GM19463 (cell line): Measurements from ENCODE around the gene SLC26A2.
"Not testable (repeated sequence)": the region's sequence is repeated elsewhere in the genome, so short reads cannot be mapped to it uniquely, and the experiment has no call there.

Source experiments
- ATAC-seq: cut with Tn5 transposase; IDR thresholded peaks from one replicate; pipeline ENCODE4 v1.9.1; 2021; ENCODE audit warnings: mild to moderate bottlenecking, moderate library complexity; ENCODE audit not compliant: unreplicated experiment

SLC26A2 gene

DNA sequence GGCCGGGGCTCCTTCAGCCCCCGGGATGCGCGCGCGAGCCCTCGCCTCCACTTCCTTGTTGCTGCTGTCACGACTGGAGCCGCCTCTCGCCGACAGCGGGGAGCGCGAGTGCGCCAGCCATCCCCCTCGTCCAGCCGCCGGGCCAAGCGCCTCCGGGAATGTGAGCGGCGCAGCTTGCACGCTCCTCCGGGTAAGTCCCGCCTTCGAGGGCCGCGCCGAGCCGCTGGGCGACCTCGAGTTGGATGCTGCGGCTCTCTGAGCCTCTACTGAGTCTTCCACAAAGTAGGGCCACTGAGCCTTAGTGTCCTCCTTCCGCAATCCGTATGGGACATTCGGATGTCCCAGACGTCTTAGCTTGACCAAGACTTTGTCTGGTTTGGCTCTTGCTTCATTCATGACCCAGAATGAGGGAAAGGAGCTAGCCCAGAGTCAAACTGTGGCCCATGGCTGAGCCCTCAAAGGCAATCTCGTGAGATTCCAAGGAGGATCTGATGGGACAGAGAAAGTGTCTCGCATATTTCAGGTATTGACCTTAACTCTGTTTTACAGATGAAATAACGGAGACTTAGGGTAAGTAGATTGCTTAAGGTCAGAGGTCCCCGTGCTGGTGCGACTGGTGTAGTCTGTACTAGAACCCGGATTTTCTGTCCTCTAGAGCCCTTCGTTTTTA, 40.6 kb downstream of the SLC26A2 start:
- no peak for ATAC-seq

DNA sequence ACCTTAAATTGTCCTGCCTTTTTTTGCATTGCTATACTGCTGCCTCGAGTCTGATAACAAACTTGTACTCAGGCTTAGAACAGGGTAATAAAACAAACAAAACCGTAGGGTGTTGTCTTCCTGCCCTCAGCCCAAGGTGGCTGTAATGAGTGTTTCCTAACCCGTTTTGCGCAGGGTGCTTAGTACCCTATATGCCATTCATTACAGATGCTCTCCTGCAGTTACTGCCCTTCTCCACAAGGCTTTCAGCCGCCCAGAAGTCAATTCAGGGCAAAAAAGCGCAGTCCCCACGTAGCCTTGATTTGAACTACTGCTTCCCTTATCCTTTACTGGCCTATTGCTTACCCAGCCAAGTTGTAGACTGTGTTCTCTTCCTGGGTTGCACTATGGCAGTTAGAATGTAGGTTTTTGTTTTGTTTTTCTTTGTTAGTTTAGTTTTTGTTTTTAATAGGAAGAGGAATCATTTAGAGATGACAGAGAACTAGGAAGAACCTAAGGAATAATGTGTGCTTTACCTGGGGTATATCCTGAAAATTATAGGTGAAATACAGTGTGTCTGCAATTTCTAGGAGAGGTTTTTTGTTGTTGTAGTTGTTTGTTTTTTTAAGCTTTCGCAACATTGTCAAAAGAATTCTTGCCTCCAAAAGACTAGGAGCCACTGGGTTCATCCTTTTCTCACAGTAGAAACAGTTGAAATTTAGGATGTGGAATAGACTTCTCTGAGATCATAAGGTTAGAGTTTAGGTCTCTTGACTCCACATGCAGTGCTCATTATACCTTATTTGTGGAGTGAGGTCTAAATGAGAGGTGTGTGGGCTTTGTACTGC, 41.3 kb downstream of the SLC26A2 start:
- peak; percentile 48 for ATAC-seq

DNA sequence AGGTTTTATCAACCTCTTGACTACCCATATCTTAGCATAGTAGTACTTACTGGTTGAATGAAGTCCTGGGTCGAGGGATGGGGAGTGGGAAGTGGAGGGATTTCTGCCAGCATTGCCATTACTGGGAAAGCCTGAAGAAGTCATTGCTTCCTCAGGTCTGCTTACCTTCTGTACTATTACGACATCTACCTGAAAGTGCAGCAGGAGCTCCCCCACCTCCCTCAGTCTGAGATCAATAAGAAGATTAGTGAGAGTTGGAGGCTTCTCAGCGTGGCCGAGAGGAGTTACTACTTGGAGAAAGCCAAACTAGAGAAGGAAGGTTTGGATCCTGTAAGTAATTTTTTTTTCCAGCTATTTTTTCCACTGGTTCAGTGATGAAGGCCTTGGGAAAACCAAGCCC, 45.8 kb downstream of the SLC26A2 start:
- no peak for ATAC-seq

DNA sequence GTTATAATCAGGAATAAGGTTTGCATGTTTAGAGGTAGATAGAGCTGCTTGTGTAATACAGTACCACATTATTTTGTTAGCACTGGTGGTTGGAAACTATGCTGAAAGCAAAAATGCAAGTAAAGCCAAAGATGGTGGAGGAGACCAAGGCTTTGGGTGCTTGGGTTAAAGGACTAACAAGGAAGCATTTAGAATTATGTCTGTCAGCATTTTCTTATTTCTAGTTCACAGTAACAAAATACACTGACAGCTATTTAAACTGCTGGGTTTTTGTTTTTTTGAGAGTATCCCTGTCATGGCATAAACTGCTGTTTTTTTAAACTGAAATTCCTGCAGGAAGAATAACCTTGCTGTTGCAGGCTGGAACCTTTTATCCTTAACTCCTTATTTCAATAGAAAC, 46.5 kb downstream of the SLC26A2 start:
- no peak for ATAC-seq

DNA sequence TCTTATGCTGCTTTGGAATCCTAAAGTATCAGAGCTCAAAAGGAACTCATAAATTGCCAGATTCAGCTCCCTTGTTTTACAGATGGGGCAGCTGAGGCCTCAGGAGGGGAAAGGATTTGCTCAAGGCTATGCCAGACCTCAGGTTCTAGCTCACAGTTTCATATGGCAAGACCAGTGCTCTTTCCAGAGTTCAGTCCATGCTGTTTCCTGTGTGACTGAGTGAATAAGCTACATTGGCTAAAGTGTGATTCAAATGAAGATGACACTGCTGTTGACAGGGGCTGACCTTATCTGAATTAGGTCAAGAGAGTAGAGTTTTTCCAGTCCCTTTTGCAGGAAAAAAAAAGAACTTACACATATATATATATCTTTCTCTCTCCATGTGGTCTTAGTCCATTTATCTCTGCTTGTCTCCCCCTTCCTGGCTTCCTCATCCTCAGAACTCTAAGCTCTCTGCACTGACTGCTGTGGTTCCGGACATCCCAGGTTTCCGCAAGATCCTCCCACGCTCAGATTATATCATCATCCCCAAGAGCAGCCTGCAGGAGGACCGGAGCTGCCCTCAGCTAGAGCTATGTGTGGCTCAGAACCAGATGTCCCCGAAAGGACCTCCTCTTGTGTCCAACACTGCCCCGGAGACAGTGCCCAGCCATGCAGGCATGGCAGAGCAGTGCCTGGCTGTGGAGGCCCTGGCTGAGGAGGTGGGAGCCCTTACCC, 49.3 kb downstream of the SLC26A2 start:
- no peak for ATAC-seq

DNA sequence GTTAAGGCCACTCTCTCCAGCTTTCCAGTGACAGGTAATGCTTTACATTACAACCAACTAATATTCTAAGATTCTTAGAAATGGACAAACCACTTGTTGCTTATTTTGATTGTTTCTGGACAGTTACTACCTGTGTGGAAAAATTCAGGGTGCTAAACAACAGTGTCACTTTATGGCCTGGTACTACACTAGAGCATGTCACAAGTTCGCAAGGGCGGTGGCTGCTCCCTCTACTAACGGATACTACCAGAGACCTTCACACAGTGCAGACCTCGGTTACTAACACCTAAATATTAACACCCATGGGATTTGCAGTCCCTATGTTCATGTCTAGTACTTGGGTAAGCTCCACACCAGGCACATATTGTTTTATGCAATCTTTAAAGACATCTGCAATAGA, 53.4 kb downstream of the SLC26A2 start:
- no peak for ATAC-seq

DNA sequence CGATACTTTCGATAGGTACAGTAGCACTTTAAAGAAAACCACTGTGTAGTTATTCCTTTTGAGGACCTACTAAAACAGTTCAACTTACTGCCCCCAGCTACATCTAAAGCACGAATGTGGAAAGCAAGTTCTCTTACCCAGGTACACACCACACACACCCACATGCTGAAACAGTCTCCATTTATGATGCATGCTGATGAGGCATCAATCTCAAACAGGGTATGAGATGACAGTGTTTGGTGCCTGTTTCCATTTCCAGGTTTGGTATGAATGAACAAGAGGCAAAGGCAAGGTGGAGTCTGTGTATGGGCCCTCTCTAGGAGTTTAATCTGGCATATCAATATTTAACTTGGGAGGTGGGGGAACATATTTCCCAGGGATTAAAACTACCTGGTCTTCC, 53.9 kb downstream of the SLC26A2 start:
- no peak for ATAC-seq

DNA sequence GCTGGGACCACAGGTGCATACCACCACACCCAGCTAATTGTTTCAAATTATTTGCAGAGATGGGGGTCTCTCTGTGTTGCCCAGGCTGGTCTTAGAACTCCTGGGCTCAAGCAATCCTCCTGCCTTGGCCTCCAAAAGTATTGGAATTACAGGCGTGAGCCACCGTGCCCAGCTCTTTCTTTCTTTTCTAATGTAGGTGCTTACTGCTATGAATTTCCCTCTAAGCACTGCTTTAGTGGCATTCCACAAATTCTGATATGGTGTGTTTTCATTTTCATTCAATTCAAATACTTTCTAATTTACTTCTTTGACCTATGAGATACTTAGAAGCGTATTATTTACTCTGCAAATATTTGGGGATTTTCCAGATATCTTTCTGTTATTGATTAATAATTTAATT, 54.9 kb downstream of the SLC26A2 start:
- ATAC-seq: no peak

DNA sequence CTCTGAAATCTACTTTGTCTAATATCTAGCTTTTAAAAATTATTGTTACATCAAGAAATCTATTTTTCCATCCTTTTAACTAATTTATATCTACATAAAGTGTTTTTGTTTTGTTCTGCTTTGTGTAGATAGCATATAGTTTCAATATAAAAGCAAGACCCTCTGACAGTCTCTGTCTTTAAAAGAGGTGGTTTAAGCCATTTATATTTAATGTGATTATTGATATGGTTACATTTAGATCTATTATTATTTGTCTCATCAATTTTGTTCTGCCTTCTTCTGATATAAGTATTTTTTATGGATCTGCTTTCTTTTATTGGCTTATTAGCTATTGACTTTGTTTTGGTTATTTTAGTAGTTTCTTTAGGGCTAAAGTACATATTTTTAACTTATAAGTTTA, 56.0 kb downstream of the SLC26A2 start:
- ATAC-seq: no peak

DNA sequence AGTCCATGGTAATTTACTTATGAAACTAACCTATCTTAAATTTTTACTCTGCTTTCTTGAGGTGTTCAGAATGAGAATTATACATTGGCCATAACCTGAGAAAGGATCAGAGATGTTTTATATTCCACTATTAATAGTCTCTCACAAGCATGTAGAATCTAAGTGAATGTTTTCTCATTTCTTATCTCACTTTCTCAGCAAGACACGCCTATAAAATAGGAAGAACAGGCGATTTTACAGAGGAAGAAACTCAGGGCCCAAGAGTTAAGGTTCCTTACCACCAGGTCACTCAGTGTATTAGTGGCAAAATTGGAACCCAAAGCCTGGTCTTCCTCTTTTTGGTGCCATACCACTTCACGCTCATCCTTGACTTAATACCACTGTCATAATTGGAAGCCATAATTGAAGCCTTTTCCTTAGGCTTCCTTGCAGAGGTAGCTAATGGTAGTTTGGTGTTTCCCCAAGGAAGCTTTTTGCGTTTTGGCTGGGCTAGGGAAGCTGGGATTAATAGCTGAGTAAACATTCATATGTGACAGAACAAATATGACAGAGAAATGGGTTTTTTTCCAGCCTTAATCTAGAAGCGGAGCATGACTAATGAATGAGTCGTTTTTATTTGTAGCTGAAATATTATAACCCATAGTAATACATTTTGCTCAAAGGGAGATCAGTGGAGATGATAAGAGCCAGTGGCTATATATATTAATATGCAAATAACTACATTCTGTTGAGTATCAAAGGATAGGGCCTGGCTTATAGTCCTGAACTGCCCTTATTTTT, 56.9 kb downstream of the SLC26A2 start:
- ATAC-seq: no peak

DNA sequence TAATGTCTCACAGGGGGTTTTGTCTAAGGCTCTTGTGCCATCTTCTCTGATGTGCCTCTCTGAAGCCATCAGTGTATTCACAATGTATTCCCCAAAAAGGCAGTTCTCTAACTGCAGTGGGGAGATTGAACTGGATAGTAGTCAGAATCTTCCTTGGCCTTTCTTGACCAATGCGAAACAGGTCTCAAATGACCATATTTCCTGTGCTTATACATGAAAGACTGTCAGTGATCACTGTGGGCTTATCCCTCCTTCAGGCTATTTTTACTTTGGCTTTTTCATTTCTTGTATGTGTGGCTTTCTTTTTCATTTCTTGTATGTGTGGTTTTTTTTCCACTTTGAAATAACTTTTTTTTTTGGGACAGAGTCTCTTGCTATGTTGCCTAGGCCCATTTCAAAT, 59.7 kb downstream of the SLC26A2 start:
- ATAC-seq: no peak

DNA sequence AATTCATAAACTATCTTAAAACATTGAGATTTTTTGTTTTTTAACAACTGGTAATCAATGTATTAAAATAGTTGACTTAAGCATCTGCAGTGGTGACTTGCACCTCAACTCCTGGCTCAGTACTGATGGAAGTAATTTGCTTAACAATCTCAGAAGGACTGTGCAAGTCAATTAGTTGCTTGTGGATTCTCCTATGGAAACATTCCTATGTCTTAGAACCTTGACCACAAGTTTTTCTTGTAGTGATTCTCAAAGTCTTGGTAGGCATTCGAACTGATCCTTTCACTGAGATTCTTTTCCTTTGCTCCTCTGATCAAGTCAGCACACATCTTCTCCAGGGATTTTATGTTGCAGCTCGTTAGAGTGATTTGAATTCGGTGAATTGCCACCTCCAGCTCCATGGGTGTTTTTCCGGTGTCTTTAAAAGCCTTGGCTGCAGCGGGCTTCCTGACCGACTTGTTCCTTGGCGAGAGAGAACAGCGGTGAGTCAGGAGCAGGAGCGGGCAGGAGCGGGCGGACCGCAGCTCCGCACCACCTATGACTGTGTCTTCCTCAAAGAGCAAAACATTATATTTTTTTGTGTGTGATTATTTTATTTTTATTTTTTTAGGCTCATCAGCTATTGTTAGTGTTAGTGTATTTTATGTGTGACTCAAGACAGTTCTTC, 61.1 kb downstream of the SLC26A2 start:
- no peak for ATAC-seq

DNA sequence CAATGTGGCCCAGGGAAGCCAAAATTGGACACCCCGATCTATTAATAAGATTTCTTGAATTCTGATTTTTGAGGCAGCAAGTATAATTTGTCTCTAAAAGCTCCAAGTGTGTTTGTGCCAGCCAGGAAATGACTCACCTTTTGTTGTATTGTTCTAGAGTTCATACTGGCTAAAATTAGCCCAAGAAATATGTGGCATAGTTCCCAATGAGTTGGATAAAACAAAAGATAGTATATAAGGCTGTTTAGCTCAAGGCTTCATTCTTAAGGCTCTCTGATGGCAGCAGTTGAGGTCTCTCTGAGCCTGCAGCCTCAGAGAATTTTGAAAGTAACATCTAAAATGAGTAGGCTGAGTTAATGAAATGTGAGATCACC, 61.6 kb downstream of the SLC26A2 start:
- no peak for ATAC-seq

DNA sequence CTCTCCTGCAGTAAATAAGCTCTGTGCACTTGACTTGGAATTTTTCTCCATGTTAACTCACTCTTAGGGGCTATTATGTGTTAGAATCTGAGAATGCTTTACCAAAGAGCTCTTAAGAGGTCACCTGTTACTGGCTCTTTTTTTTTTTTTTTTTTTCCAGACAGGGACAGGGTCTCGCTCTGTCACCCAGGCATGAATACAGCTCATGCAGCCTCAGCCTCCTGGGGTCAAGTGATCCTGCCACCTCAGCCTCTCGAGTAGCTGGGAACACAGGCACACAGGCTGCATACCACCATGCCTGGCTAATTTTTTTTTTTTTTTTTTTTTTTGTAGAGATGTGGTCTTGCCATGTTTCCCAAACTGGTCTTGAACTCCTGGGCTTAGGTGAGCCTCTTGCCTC, 62.1 kb downstream of the SLC26A2 start:
- no peak for ATAC-seq

DNA sequence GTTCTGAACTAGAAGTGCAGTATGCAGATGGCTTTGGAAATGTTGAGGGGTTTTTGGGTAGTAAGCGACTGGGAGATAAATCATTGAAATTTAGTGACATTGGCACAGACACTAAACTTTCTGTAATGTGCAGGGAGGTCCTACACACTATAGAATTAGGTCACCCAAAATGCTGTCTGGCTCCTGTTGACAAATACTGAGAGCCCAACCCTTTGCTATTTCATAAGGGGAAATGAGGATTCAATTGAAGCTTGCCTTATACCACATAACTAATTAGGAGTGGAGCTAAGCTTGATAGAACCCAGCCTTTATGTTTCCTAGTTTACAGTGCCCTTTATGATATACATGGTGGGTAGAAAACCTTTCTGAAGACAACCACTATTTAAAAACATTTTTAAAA, 62.6 kb downstream of the SLC26A2 start:
- ATAC-seq: no peak

DNA sequence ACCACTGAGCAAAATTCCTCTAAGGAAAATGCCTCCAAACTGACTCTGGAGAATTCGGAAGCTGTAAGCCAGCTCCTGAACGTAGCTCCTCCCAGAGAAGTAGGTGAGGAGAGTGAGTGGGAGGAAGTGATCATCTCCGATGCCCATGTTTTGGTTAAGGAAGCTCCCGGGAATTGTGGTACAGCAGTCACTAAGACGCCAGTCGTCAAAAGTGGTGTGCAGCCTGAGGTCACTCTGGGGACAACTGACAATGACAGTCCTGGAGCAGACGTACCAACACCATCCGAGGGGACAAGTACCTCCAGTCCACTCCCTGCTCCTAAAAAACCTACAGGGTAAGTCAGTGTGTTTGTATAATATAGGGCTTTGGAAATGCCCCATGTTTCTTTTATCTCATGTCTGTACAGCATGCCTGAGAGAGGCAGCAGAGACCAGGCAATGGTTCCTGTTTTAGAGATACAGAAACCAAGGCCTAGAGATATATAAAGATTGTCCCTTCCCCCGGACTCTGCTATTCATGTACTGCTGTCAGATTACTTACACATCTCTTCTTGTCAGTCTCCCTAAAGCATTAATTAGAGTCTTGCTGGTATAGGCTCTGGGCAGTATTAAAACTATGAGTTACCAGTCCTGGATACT, 63.9 kb downstream of the SLC26A2 start:
- no peak for ATAC-seq

DNA sequence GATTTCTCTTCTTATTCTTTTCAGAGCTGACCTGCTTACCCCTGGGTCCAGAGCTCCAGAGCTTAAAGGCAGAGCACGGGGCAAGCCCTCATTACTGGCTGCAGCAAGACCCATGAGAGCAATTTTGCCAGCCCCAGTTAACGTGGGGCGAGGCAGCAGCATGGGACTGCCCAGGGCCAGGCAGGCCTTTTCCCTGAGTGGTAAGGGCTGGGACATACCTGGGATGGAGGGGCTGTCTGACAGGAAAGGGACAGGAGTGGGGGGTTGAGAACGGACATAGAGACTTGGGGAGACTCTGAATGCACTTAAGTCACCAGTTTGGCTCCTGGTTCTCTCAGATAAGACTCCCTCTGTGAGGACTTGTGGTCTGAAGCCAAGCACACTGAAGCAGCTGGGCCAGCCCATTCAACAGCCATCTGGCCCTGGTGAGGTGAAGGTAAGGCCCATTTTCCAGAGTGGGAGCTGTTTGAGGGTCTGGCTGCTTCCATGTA, 66.2 kb downstream of the SLC26A2 start:
- no peak for ATAC-seq

DNA sequence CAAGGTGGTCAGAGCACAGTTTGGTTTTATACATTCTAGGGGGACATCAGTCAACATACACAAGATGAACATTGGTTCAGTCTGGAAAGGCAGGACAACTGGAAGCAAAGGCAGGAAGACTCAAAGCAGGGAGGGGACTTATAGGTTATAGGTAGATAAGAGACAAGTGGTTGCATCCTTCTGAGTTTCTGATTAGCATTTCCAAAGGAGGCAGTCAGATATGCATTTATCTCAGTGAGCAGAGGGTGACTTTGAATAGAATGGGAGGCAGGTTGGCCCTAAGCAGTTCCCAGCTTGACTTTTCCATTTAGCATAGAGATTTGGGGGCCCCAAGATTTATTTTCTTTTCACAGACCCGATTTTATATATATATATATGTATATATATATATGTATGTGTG, 67.5 kb downstream of the SLC26A2 start:
- not testable (repeated sequence) for ATAC-seq

DNA sequence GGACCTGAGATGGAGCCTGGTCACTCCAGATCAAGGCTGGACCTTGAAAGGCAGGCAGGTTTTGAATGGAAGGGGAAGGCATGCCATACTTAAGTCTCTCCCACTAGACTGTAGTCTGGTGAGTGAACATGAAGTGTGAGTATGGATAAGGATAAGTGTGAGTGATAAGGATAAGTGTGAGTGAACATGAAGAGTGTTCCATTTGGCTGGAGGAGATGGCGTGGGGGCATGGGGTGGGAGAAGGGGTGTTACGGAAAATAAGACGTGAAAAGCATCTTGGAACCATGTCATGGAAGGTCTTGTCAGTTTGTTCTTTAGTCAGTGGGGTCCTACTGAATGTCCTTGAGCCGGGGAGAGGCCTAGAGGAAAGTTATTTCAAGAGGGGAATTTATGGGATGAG, 72.8 kb downstream of the SLC26A2 start:
- no peak for ATAC-seq

DNA sequence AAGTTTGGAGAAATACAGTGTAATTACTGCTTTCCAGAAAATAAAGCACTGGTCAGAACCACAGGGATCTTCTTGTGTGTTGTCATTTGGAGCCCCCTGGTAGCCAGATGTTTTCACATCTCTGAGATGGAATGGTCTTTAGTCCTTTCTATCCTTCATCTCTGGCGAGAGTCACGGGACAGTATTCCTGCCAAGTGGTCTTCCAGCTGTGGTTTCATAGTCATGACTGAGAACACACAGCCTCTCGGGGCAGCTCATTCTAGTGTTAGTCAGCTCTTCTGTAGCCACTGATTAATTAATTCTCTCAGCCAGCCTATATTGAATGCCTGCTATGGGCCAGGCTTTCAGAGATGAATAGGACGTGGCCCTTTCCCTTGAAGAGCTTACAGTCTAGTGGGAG, 74.1 kb downstream of the SLC26A2 start:
- ATAC-seq: no peak
